GM18858 (cell line): ENCODE measurements around the gene GRID2.

Experiments
- ATAC-seq: cut with Tn5 transposase; IDR thresholded peaks from one replicate; pipeline ENCODE4 v1.9.1; 2021; ENCODE audit not compliant: unreplicated experiment

The GRID2 gene

DNA sequence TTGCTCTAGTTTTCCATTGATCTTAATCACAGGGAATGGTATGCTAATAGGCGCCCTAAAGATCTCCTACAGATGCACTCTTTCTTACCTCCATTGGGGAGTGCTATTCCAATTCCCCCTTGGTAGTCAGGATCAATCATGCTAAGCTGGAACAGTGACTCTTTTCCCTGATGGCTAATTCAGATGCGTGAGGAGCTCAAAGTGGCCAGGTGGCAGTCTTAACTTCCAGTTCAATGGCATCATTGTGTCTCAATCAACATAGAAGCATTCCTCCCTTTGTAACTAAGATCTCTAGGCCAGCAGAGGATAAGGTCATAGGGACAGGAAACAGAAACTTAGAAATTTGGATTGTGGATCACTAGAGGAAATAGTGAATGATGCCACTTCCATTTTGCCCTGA, 216.8 kb downstream of the GRID2 start:
- no peak for ATAC-seq

DNA sequence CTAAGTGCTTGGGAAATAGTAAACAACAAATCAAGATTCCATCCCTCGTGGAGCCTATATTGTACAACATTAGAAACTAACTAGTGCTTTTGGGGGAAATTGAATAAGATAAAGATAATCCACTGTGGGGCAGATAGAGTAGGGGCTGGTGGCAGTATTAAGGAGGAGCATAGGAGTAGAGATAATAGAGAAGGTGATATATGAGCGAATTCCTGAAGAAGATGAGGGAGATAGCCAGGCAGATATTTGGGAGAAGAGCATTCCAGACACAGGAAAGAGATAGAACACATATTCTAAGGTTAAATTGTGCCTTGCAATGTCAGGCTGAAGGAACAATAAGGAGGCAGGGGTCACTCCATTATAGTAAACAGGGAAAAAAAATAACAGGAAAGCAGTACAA, 218.2 kb downstream of the GRID2 start:
- no peak for ATAC-seq

DNA sequence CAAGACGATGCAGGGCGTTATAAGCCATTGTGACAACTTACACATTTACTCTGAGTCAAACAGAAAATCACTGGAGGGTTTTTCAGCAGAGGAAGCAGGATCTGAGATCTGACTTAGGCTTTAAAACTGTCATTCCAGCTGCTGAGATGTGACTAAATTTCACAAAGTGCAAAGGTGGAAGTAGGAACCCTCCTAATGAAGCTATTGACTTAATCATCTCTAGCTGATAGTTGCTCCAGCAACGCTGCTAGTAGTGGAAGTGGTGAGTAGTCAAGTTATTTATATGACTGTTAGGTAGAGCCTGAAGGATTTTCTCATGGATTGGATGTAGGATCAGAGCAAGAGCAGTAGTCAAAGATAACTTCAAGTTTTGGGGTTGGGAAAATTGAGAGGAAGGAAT, 218.6 kb downstream of the GRID2 start:
- no peak for ATAC-seq

DNA sequence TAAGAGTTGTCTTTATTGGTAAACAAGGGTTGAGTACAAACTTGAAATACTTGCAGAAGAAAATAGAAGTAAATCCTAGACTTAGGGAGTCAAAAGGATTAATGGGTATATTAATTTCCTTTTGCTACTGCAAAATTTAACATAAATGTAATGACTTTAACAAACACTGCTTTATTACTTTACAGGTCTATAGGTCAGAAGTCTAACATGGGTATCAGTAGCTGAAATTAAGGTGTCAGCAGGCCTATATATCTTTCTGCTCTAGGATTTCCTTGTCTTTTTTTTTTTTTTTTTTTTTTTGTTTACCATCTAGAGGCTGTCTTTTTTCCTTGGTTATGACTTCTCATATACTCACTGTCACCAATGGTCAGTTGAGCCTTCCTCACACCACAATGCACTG, 220.4 kb downstream of the GRID2 start:
- no peak for ATAC-seq

DNA sequence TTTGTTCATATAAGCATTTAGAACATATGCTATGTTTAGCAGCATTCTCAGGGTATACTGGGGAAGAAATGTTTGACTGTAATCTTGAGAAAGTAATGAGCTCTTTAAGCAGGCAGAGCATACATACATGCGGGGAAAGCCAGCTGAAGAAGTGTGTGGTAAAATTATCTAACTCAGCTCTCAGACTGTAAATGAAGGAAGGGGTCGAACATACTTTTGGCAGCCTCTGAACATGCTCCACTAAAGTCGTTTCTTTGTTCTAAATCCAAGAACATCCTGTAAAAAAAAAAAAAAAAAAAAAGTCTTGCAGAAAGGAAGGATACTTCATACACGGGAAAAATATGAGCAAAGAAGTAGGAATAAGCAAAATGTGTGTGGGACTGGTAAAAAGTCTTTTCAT, 224.8 kb downstream of the GRID2 start:
- no peak for ATAC-seq

DNA sequence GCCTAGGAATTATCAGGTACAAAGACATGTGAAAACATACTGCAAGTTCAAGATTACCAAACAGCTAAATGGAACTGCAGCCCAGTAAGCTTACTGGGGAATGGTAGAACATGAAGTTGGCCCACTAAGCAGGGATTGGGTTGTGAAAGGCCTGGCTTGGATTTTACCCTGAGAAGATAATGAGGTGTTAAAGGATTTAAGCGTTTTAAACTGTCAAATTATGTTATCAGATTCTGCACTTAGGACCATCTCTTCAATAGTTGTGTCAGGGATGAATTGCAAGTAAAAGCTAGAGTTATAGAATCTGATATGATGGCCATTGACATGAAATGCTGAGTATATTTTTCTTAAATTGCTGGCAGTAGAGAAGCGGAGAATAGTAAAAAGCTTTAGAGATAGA, 225.7 kb downstream of the GRID2 start:
- no peak for ATAC-seq

DNA sequence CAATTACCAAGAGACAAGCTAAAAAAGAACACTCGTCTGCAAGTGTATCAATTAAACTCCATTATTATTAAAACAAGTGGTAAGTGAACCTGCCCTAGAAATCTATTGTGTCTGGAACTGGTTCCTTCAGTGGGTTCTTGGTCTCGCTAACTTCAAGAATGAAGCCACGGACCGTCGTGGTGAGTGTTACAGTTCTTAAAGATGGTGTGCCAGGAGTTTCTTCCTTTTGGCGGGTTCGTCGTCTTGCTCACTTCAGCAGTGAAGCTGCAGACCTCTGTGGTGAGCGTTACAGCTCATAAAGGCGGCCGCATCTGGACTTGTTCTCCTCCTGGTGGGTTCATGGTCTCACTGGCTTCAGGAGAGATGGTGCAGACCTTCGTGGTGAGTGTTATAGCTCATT, 231.8 kb downstream of the GRID2 start:
- no peak for ATAC-seq

DNA sequence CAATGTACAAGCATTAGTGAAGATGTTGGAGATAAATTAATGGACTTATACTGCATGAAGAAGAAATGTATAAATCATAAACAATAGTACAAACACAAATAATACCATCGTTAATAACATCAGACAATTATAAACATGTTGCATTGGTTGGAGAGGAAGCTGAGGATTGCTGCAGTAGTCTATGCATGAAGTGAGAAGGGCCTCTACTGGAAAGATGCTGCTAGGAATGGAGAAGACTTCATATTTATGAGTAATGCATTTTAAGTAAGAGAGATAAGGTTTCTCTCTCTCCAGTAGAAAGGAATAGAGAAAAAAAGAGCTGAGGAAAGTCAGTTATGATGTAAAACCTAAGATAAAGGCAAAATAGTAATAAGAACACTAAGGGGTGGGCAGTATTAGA, 247.8 kb downstream of the GRID2 start:
- ATAC-seq = no peak

DNA sequence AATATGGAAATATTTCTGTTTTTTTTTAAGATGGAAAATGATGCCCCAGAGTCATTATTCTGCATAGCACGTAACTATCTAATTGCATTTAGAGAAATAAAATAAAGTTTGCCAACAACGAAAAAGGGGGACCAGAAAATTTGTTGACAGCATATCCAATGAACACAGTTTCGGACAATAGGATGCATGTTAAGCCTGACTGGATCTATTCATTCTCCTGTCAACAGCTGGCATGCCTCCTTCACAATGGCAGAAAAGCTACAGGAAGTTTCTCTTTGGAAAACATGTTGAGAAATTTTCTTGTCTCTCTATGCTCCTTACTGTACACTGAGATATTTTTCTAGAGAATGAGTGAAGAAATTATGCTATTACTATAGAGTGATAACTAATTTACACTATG, 262.5 kb downstream of the GRID2 start:
- no peak for ATAC-seq

DNA sequence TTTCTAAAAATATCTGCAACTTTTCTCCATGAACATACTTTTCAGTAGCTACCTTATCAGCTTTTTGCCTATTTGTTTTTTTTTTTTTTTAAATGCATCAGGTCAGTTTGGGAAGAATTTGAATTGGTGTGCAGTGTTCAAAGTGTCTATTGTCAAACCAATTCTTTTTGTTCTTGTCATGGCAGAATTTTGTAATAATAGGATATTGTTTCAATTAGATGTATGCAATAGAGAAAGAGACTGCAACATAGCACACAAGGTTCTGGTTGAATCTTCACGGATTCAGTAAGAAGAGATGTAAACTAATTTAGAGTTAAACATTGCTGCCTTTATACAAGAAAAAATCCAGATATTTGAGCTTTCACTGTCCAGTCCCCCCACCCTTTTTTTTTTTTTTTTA, 277.1 kb downstream of the GRID2 start:
- ATAC-seq = no peak

DNA sequence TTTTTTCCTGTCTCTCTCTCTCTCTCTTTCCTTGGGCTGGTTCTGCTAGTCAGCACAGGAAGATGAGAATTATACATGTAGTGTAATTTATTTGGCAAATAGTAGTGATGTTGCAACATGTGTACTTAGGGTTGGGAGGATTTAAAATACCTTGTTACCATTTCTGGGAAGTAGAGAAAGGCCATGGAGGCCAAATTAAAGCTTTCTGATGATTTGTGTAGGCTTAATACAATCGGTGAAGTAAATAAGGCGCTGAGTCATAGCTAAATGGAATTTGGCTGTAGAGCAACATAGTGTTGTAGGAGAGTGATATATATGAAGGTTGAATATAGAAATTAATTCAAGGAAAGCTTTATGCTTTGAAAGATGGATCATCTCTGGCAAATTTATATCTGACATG, 295.3 kb downstream of the GRID2 start:
- ATAC-seq = no peak

DNA sequence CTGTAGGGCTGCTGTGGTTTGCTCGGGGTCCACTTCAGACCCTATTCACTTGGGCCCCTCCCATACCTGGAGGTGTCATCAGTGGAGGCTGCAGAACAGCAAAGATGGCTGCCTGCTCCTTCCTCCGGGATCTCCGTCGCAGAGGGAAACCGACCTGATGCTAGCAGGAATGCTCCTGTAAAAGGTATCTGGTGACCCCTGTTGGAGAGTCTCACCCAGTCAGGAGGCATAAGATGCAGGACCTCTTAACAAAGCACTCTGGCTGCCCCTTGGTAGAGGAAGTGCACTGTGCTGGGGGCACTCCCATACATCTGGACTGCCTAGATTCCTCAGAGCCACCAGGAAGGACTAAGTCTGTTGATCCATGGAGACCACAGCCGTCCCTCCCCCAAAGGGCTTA, 296.9 kb downstream of the GRID2 start:
- ATAC-seq = no peak

DNA sequence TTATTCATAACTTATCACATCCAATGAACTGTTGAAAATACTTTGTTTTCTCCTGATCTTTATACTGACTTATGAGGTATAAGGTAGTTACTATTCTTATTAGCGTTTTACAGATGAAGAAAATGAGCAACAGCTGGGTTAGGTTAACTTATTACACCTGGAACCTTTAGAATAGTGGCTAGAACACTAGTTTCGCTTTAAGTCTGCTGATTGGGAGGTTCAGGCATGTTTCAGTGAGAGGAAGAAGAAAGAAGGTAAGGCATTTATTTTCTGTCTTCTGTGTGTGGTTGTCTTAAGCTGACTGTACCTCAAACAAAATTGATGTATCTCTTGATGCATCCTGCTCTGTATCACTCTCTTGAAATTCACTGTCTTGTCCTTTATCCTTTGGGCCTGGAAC, 302.5 kb downstream of the GRID2 start:
- no peak for ATAC-seq

DNA sequence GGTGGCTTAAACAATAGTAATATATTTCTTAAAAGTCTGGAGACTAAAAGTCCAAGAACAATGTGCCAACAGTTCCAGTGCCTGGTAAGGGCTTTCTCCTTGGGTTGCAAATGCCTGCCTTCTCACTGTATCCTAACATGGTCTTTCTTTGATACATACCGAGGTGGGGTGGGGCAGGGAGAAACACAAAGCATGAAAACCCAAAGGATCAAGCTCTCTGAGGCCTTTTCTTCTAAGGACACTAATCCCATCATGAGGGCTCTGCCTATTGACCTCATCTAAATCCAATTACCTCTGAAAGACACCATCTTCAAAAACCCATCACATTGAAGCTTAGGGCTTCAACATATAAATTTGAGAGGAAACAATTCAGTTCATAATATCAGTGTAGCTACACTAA, 311.3 kb downstream of the GRID2 start:
- no peak for ATAC-seq

DNA sequence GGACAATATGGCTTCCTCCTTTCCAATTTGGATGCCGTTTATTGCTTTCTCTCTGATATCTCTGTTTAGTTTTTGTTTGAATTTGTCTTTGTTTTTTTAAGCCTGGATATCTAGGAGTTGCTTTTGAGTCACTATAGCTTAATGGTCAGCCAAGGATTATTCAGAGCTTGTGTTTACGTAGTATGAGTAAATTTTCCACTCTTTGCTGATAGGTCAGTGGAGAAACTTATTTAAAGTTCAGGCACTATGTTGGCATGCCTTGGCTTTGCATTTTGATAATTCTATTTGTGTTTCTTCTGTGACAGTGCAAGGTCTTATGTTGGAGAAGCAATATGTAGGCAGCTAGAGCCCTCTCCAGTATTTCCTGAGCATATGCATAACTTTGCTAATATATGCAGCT, 315.2 kb downstream of the GRID2 start:
- no peak for ATAC-seq

DNA sequence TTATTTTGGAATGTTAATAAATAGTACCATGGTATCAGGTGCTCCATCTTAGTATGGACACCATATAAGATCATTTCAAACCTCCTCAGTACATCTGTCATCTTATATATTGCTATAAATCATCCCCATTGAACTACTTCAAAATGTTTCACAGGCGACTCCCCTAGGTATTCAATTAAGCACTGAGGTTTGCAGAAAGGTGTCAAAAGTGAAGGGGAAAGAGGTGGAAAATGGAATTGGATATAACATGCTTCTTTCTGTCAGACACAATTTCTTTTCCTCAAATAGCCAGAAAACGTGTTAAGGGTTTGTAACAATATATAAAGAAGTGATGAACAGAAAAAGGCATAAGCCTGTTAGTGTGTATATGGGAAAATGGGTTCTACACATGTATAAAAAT, 325.5 kb downstream of the GRID2 start:
- ATAC-seq = no peak

DNA sequence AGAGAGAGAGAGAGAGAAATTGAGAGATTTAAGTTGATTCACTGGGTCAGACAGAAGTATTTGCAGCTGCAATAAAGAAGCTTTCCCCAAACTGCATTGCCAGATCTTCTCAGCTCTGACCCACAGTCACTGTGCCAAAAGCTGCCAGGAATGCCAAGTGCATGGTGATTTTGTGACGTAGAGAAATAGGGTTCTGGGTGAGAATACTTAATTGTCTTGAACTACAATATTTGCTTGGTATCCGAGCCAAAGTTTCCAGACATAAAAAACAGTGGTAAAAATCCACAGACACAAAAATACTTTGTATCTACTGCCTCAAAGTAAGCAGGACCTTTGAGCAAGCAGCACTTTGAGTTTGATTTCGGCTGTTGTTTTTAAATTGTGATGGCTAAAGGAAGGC, 331.1 kb downstream of the GRID2 start:
- no peak for ATAC-seq

DNA sequence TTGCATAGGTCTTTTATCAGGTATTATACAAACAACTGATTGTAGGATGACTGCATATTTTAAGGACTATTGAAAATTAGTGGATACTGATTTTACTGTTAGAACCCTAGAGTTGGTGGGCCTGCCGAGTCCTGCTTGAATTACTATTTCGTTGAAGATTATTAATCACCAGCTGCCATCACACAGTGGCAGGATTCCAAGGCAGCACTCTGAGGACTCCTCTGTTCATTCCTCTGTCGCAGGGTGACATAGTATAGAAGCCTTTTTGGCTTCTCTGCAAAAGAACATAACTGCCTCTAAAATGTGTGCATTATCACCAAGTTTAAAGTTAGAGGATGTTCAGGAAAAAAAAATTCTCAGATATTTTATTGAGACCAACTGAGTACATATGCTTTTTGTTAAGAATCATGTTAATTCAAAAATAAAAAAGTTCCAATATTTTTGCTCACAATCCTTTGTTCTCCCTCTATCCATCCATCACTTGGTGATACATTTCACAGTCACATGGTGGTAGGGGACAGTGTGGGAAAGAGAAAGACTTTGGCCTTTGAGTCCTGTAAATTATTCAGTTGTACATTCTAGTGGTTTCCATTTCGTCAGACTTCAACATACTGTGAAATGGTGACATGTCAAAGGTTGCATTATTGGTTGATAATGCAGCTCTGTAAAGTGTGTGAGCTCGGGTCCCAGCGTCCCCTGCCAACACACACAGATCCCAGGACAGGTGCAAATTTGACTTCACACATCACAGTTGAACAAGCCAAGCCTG, 332.5 kb downstream of the GRID2 start:
- ATAC-seq = no peak

DNA sequence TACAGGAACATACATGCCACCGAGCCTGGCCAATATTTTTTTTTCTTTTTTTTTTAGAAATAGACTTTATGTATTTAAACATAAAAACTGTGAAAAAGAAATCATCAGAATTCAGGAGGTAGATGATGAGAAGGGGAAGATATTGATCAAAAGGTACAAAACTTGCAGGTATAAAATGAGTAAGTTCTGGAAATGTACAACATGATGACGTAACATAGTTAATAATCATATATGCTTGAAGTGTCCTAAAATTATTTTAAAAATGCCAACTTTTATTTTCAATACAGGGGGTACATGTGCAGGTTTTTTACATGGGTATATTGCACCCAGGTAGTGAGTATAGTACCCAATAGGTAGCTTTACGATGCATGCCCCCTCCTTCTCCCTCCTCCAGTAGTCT, 337.6 kb downstream of the GRID2 start:
- ATAC-seq = no peak

DNA sequence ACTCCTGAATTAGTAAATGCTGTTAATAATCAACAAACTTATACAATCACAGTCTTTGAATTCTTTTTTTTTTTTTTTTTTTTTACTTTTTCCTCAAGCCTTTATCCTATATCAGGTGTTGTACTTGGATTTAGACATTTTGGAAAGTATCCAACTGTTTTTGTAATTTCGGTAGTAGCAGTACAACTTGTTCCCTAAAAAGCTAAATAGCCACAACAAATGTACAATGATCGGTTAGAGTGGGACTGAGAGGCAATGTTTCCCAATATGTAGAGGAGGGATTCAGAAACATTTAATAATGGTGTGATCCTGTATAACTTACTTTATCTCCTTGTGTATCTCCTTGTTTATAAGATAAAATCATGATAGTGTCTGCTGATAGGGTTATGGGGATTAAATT, 343.1 kb downstream of the GRID2 start:
- no peak for ATAC-seq

DNA sequence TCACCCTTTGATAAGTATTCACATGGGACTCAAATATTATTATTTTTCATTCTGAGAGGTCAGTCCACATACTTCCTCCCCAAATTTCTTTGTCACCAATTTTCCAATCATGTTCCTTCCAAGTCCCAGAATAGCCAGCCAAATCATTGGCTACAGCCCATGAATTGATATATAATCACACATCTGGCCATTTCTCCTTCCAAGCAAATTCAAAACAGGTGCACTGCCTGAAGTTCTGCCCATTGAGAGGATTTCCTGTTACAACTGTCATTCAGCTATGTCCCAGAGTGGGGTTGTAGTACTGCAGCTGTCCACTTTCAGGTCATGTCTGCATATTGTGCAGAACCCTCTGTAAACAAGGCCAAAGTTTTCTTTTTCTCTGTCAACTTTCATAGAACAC, 347.8 kb downstream of the GRID2 start:
- ATAC-seq = no peak

DNA sequence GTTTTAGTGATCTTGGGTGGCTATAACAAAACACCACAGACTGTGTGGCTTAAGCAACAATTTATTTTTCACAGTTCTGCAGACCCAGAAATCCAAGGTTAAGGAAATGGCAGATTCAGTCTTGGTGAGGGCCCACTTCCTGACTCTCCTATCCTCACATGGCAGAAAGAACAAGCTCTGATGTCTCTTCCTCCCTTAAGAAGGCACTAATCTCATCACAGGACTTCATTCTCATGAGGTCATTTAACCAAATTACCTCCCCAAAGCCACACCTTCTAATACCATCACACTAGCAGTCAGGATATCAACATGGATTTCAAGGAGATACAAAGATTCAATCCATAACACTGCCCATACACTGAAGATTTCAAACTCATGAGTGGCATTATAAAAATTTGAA, 350.3 kb downstream of the GRID2 start:
- ATAC-seq = no peak

DNA sequence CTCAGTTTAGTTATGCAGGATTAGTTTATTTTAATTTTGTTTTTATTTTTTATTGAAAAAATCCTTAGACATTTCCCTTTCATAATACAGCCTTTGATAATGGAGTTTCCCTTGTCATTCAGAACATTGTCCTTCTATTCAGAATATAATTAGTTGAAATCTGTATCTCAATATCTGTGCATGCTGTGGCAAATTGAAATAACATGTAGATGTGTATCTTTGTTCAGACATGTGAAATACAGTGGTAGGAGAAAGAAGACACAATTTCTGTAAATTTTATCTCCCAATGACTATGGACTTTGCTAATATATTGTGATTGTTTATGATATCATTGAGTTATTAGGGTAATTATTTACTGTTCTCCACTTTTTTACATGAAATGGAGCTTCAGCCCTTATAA, 353.9 kb downstream of the GRID2 start:
- ATAC-seq = no peak

DNA sequence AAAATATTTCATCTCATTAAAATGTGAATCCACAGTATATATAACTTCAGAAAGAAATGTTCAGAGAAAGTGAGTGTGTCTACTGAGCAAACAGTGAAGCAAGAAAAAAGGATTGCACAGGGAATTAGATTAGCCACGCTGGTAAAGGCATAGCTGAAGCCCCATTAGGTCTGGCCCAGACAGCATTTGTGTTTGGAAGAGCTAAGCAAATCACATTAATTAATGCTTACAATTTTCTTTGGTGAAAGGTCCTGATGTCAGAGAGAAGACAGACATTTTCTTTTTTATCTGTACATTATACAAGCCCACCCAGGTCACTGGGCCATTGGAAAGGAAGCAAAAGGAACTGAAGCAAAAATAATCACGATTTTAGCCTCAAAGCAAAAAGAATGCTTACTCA, 354.6 kb downstream of the GRID2 start:
- no peak for ATAC-seq
